B cell (primary cell): ENCODE data around the gene NXPE3. TPM values are rescaled to one million over a fixed set of nuclear protein-coding genes. Genes with fewer than 3 reads are reported as not detected.
A peak's percentile ranks its signal among the peaks of the same experiment; 100 is the strongest.

Experiments used
- ATAC-seq: fragments of 200-7000 bp; cut with Tn5 transposase; one replicate; pipeline ENCODE4 v1.10.0; 2021; ENCODE audit warnings: low read depth, mild to moderate bottlenecking, moderate number of reproducible peaks, moderate library complexity
- CTCF ChIA-PET: fragments of 350-600 bp; sonication (Branson Sonifier 250); formaldehyde crosslinking; loops from one replicate; lab custom pipeline; 2021; ENCODE audit warnings: antibody characterized with exemption, inconsistent platforms; lab: Charles Lee
- POLR2A ChIA-PET: fragments of 350-600 bp; sonication (Branson Sonifier 250); formaldehyde crosslinking; loops from one replicate; lab custom pipeline; 2021; ENCODE audit warnings: antibody characterized with exemption; lab: Charles Lee
- DNase-seq: peaks from one replicate; pipeline ENCODE4 v3.0.0; 2013
- H2AFZ ChIP-seq: 2 replicates; pipeline ENCODE4 v1.6.1; 2012; ENCODE audit warnings: mild to moderate bottlenecking, low read depth, low read length; ENCODE audit not compliant: insufficient read depth, poor library complexity, severe bottlenecking
- H3K27ac ChIP-seq, 2 donors: 1 replicate in 1 of 2; 2 replicates in 1 of 2; pipeline ENCODE4 v1.5.1; 2012 to 2013; ENCODE audit warnings: low read length in 2 of 2, mild to moderate bottlenecking in 2 of 2, moderate library complexity in 1 of 2
- H3K27me3 ChIP-seq, 4 experiments: fragments of 200-600 bp in 1 of 4; sonication (generic) in 1 of 4; replicated peaks in 1 of 4; 1 replicate in 2 of 4; 2 replicates in 2 of 4; pipeline versions ENCODE4 v1.6.1 to v1.7.0; 2013 to 2016; ENCODE audit warnings: low read length in 3 of 4, mild to moderate bottlenecking in 2 of 4, mixed read lengths in 1 of 4, moderate library complexity in 1 of 4; ENCODE audit not compliant: insufficient read depth in 4 of 4, control insufficient read depth in 3 of 4; ENCODE audit errors: control extremely low read depth in 1 of 4
- H3K36me3 ChIP-seq, 2 experiments: replicated peaks in 1 of 2; 1 replicate in 1 of 2; 2 replicates in 1 of 2; pipeline versions ENCODE4 v1.6.1 to v1.7.1; 2013; ENCODE audit warnings: low read length in 1 of 2; ENCODE audit not compliant: insufficient read depth in 2 of 2, control insufficient read depth in 1 of 2; ENCODE audit errors: control extremely low read depth in 1 of 2, extremely low read depth in 1 of 2
- H3K4me1 ChIP-seq, 2 donors: fragments of 200-600 bp in 1 of 2; sonication (generic) in 1 of 2; 1 replicate in 1 of 2; 2 replicates in 1 of 2; pipeline versions ENCODE4 v1.5.1 to v1.6.1; 2013 to 2017; ENCODE audit warnings: low read length in 2 of 2; ENCODE audit not compliant: control insufficient read depth in 2 of 2, insufficient read depth in 2 of 2
- H3K4me2 ChIP-seq: replicated peaks from 2 replicates; pipeline ENCODE3; 2012; ENCODE audit warnings: mild to moderate bottlenecking, low read depth, low read length; ENCODE audit not compliant: poor library complexity, severe bottlenecking
- H3K4me3 ChIP-seq, 5 experiments: fragments of 200-600 bp in 1 of 5; sonication (generic) in 1 of 5; 1 replicate in 3 of 5; 2 replicates in 2 of 5; pipeline versions ENCODE4 v1.5.1 to v1.7.0; 2011 to 2016; ENCODE audit warnings: low read length in 4 of 5, mild to moderate bottlenecking in 4 of 5, low read depth in 2 of 5, control low read depth in 1 of 5, moderate library complexity in 1 of 5; ENCODE audit not compliant: insufficient read depth in 1 of 5; ENCODE audit errors: control extremely low read depth in 1 of 5, extremely low read depth in 1 of 5
- H3K79me2 ChIP-seq: fragments of 200-600 bp; sonication (generic); one replicate; pipeline ENCODE4 v1.6.0; 2016; ENCODE audit warnings: low read length; ENCODE audit not compliant: control insufficient read depth, insufficient read depth
- H3K9ac ChIP-seq: fragments of 200-600 bp; sonication (generic); 2 replicates; pipeline ENCODE4 v1.6.1; 2017; ENCODE audit warnings: mild to moderate bottlenecking, low read length, moderate library complexity
- H3K9me3 ChIP-seq, 3 donors: one replicate each; pipeline versions ENCODE4 v1.6.1 to v1.7.1; 2013; ENCODE audit warnings: low read length in 2 of 3; ENCODE audit not compliant: control insufficient read depth in 2 of 3, insufficient read depth in 1 of 3; ENCODE audit errors: control extremely low read depth in 1 of 3
- H4K20me1 ChIP-seq: 2 replicates; pipeline ENCODE4 v1.6.0; 2012; ENCODE audit warnings: mild to moderate bottlenecking, low read length; ENCODE audit not compliant: insufficient read depth, control insufficient read depth, poor library complexity, severe bottlenecking
- H3K27ac Mint-ChIP-seq: one replicate; pipeline ENCODE4 v1.8.0; 2021; ENCODE audit warnings: mixed read lengths
- H3K27me3 Mint-ChIP-seq: one replicate; pipeline ENCODE4 v1.8.0; 2021; ENCODE audit warnings: mixed read lengths
- H3K4me1 Mint-ChIP-seq: one replicate; pipeline ENCODE4 v1.8.0; 2021; ENCODE audit warnings: mixed read lengths
- H3K4me3 Mint-ChIP-seq: one replicate; pipeline ENCODE4 v1.8.0; 2021; ENCODE audit warnings: mixed read lengths
- H3K9me3 Mint-ChIP-seq: one replicate; pipeline ENCODE4 v1.8.0; 2022; ENCODE audit warnings: mixed read lengths; ENCODE audit not compliant: insufficient read depth
- CTCF ChIP-seq: fragments of 200-600 bp; IDR thresholded peaks from one replicate; pipeline ENCODE4 v1.8.0; 2022; ENCODE audit warnings: antibody characterized with exemption, mild to moderate bottlenecking
- EZH2 ChIP-seq: IDR thresholded peaks from 2 replicates; pipeline ENCODE4 v1.6.1; 2012; ENCODE audit warnings: borderline replicate concordance, low read depth, mild to moderate bottlenecking, moderate library complexity, low read length; ENCODE audit not compliant: insufficient read depth, poor library complexity, severe bottlenecking
- WGBS: methylation state at CpG from one replicate; pipeline ENCODE4 v1.1.5; 2013; ENCODE audit warnings: missing lambda C conversion rate; ENCODE audit not compliant: insufficient coverage; 5-methylcytosine and 5-hydroxymethylcytosine counted together
- intact Hi-C: fragments of 100-400 bp; cut with micrococcal nuclease; formaldehyde crosslinking; loops from one replicate; pipeline ENCODE4 v1.10.0; 2022
- polyA plus RNA-seq: library from polyadenylated mRNA; depleted of rRNA; stranded (reverse); fragments of >200 nt; gene quantifications from 2 replicates; pipeline ENCODE4 v1.2.3, GENCODE V29; 2012
- total RNA-seq, 2 donors: library from RNA; stranded (reverse); fragments of 120-200 nt in 1 of 2; gene quantifications; 1 replicate in 1 of 2; 2 replicates in 1 of 2; pipeline versions ENCODE4 v1.2.3 to v1.2.4, GENCODE V29; 2013 to 2022

Gene NXPE3
- total and polyA plus RNA-seq, 2 donors (not counting 1 experiment from before 2014, with no cell fraction given): 15.4 to 19.7 TPM

- Histone ChIP-seq H3K4me2 (peak overlapping the region; percentile 16), H3K9me3 (peaks cover 0 to 12% (median 0%) of the 10 kb centered on the region in 3 donors), H4K20me1 (no peaks in the 10 kb centered on the region), H3K79me2 (peaks cover 3% of the 10 kb centered on the region), H3K4me3 (no peak overlapping the region), H3K36me3 (peaks cover 0 to 8% of the 10 kb centered on the region in 2 experiments), H3K27me3 (no peaks in the 10 kb centered on the region), H3K4me1 (peaks cover 33 to 37% of the 10 kb centered on the region in 2 donors), H2AFZ (no peak overlapping the region), H3K9ac (no peak overlapping the region), H3K27ac (no peak overlapping the region)
- Mint-ChIP-seq H3K9me3 (no peaks in the 10 kb centered on the region), H3K27me3 (no peaks in the 10 kb centered on the region), H3K4me1 (peaks cover 42% of the 10 kb centered on the region), H3K27ac (peak overlapping the region; percentile 20), H3K4me3 (no peak overlapping the region)
- ATAC-seq (no peak), DNase-seq (peak; percentile 43)
- no peak for TF ChIP-seq CTCF
- no peak for TF ChIP-seq EZH2
- ChIA-PET POLR2A (no interaction called here), CTCF (interaction anchor here (1.5 kb wide), 1 partner anchor 18 kb away, joined by 8 read pairs; no protein-coding TSS in a partner anchor)
- intact Hi-C loops: loop anchor here (5.0 kb wide), 1 partner anchor 33 kb away; no protein-coding TSS in a partner anchor
- no CpG with 5 or more reads among the region's 2 CpGs for WGBS
Observed at GRCh38 chr3:101819649-101820206, 40.7 kb downstream of the NXPE3 start.

- ATAC-seq (no peak), DNase-seq (no peak)
- Histone ChIP-seq H3K9me3 (peaks cover 0 to 12% (median 0%) of the 10 kb centered on the region in 3 donors), H3K27ac (no peak overlapping the region), H3K4me1 (peaks cover 31 to 36% of the 10 kb centered on the region in 2 donors), H3K79me2 (peaks cover 3% of the 10 kb centered on the region), H3K4me3 (no peak overlapping the region), H3K27me3 (no peaks in the 10 kb centered on the region), H3K36me3 (peaks cover 0 to 8% of the 10 kb centered on the region in 2 experiments), H3K9ac (no peak overlapping the region), H4K20me1 (no peaks in the 10 kb centered on the region), H3K4me2 (no peak overlapping the region), H2AFZ (no peak overlapping the region)
- WGBS: over 99% methylated on average over 19 of the region's 19 CpGs
- no peaks in the 10 kb centered on the region for H3K27me3 Mint-ChIP-seq
- H3K27ac Mint-ChIP-seq: no peak overlapping the region
- ChIA-PET CTCF (interaction anchor here (1.1 to 4.4 kb wide), 6 partner anchors 8 to 414 kb away, joined by 4 to 58 read pairs (median 10); no protein-coding TSS in a partner anchor), POLR2A (interaction anchor here (0.6 kb wide), 1 partner anchor 29 kb away, joined by 3 read pairs; no protein-coding TSS in a partner anchor)
- H3K4me3 Mint-ChIP-seq: no peak overlapping the region
- H3K9me3 Mint-ChIP-seq: no peaks in the 10 kb centered on the region
- no peak for TF ChIP-seq EZH2
- TF ChIP-seq CTCF: no peak
- H3K4me1 Mint-ChIP-seq: peaks cover 41% of the 10 kb centered on the region
- intact Hi-C loops: no loop called here
Observed at GRCh38 chr3:101821503-101821902, 42.5 kb downstream of the NXPE3 start.
